Heart left ventricle (tissue), 13 donors: ENCODE results near the gene CDKL5.

Experiments used
- CTCF ChIP-seq, 12 donors: fragments of 200-600 bp; sonication (generic) in 4 of 12; IDR thresholded peaks; one replicate each; pipeline versions ENCODE4 v1.5.0 to v1.8.0; 2018 to 2022; ENCODE audit warnings: antibody characterized with exemption in 12 of 12, mild to moderate bottlenecking in 5 of 12
- POLR2A ChIP-seq, 2 donors: fragments of 450-650 bp; IDR thresholded peaks; one replicate each; pipeline ENCODE4 v1.6.1; 2017; ENCODE audit warnings: antibody characterized with exemption in 2 of 2, mild to moderate bottlenecking in 2 of 2, moderate library complexity in 2 of 2
- donor health status: ischemic (EF 13 %, LVEDD 7.1; RV severe dilation, severe dysfunction).
- donor health status: DM: no; HTN: yes; CAD: no.
- donor health status: DM: no; HTN: no; CAD: no.
- donor health status: ischemic (EF 25% LVEDD 6.9; RV normal size, moderate dysfunction).
- donor health status: ischemic (EF 25% LVEDD 5.7; RV mildly dilated, moderate dysfunction).
- donor health status: ischemic (EF 35%, LVEDD 5.7; RV mildly dilated, moderate dysfunction).
- donor health status: nonischemic (EF 11% LVEDD 7.7; RV severe dilation, severe dysfunction).
- donor health status: DM: yes; HTN: yes; CAD: no.
- donor health status: PGD.
- donor health status: ischemic (EF 29% LVEDD 5.4; RV normal size, mild dysfunction).
- donor health status: nonischemic (EF 23%, LVEDD 6.1; RV moderate dilation, normal function).

GRCh38 chrX:18596096-18596495, 170.7 kb downstream of the CDKL5 start:
- no peak for TF ChIP-seq CTCF (IDR thresholded peaks at IDR 0.05)
- TF ChIP-seq POLR2A (IDR thresholded peaks at IDR 0.05): no peak
